HG03575 (cell line): ENCODE results near the gene MARF1.
"Not testable (repeated sequence)": the region's sequence is repeated elsewhere in the genome, so short reads cannot be mapped to it uniquely, and the experiment has no call there.

Source experiments
- ATAC-seq: cut with Tn5 transposase; IDR thresholded peaks from one replicate; pipeline ENCODE4 v1.9.1; 2021; ENCODE audit not compliant: unreplicated experiment, insufficient number of reproducible peaks, low FRiP score; ENCODE audit errors: extremely low read depth

The MARF1 gene

DNA sequence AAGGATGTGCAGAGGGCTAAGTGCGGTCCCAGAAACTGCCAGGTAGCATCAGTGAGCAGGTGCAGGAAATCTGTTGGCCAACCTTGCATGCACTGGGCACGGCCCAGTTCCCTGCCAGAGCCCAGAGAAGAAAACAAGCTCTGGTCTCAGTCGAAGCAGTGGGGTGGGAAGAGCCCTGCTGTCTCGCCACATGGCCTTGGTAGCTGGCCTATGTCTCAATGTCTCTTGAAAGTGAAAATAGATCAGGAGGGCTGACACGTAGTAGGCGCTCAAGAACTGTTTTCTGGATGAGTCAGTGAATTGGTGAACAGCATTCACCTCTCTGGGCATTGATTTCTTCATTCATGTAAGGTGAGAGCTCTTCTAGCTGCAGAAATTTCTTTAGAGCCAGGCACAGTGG is 90.4 kb downstream of the MARF1 start:
- no peak for ATAC-seq

DNA sequence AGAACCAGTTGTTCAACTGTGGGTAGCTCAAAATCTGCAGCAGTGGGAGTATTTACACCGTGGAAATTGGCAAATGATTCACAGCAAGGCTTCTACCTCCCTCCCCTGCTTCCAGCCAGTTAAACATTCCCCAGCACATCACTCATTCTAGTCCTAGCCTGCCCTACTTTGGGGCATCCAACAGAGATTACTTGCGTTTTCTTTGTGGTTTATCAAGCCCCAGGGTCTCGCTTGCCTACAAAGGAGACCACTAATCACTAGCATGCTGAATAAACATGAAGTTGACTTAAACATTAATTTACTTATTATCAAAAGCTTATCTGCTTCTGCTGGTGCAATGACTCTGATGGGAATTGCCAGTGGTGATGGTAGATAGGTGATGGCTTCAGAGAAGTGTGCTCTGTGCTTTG is 94.5 kb downstream of the MARF1 start:
- ATAC-seq = no peak

- ATAC-seq = no peak
Measured at GRCh38 chr16:15547768-15548096, 95.2 kb downstream of the MARF1 start.

DNA sequence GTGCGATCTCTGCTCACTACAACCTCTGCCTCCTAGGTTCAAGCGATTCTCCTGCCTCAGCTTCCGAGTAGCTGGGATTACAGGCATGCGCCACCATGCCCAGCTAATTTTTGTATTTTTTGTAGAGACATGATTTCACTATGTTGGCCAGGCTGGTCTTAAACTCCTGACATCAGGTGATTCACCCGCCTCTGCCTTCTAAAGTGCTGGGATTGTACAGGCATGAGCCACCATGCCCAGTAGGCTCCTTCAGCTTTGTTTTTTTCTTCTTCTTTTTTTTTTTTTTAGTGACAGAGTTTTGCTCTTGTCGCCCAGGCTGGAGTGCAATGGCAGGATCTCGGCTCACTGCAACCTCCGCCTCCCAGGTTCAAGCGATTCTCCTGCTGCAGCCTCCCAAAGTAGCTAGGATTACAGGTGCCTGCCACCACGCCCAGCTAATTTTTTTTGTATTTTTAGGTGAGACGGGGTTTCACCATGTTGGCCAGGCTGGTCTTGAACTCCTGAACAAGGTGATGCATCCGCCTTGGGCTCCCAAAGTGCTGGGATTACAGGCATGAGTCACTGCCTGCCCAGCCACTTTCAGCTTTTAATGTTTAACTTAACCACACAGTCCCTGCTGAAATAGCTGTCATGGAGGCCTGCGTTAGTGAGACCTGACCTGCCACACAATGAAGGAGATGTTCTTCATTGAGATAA is 95.7 kb downstream of the MARF1 start:
- ATAC-seq = not testable (repeated sequence)

GRCh38 chr16:15545544-15545943 is 97.4 kb downstream of the MARF1 start:
- no peak for ATAC-seq

DNA sequence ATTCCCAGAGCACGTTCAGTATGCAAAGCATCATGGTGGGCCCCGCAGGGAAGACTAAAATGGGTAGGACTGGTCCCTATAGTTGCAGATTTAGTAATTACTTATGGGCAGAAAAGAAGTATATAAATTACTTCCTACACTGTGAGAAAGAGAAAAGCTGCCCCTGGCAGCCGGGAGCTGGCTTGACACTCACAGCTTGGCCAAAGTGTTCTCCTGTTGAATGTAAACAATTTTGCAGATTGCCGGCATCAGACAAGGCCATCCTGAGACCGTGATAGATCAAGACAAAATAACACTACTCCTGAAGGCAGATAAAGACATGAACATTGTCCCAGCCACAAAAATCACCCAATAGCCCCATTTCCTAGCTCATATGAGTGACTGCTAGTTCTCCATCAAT is 98.5 kb downstream of the MARF1 start:
- ATAC-seq = no peak
